SU-DHL-6 (cell line): ENCODE results near the gene CHRM5.

Experiments used
- EZH2phosphoT487 ChIP-seq: fragments of 200-600 bp; sonication (generic), shearing (Covaris generic); conservative IDR thresholded peaks from 2 replicates; pipeline ENCODE4 v1.6.1; 2018; ENCODE audit warnings: mild to moderate bottlenecking, antibody characterized with exemption, low read length, moderate library complexity, mixed read lengths
- TF ChIP-seq, protein P1 (sequence below): fragments of 200-600 bp; sonication (generic); IDR thresholded peaks from one replicate; pipeline ENCODE4 v1.5.1; 2017; ENCODE audit warnings: antibody characterized with exemption, mild to moderate bottlenecking, low read length, moderate library complexity; ENCODE audit not compliant: insufficient read depth, poor library complexity, severe bottlenecking

DNA sequence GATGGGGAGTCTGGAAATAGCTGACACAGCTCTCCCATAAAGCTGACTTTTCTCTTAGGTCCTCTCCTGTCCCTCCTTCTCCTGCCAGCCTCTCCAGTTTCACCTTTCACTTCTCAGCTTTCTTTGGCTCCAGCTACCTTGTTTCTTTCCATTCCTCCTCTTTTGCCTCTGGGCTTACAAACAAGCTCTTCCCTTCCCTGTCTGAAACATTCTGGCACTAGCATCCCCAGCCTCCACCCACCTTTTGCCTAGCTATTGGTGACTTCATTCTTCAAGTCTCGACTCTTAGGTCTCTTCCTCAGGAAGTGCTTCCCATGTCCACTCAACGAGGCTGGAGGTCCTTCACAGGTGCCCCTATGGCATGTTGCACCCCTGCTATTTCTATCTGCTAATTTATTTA, 91.2 kb downstream of the CHRM5 start:
- TF ChIP-seq, protein P1, sequence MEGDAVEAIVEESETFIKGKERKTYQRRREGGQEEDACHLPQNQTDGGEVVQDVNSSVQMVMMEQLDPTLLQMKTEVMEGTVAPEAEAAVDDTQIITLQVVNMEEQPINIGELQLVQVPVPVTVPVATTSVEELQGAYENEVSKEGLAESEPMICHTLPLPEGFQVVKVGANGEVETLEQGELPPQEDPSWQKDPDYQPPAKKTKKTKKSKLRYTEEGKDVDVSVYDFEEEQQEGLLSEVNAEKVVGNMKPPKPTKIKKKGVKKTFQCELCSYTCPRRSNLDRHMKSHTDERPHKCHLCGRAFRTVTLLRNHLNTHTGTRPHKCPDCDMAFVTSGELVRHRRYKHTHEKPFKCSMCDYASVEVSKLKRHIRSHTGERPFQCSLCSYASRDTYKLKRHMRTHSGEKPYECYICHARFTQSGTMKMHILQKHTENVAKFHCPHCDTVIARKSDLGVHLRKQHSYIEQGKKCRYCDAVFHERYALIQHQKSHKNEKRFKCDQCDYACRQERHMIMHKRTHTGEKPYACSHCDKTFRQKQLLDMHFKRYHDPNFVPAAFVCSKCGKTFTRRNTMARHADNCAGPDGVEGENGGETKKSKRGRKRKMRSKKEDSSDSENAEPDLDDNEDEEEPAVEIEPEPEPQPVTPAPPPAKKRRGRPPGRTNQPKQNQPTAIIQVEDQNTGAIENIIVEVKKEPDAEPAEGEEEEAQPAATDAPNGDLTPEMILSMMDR = no peak
- TF ChIP-seq EZH2phosphoT487 = no peak
